Muscle of arm (tissue), 12 donors: Measurements from ENCODE around the gene PAN3. TPM values are rescaled to one million over a fixed set of nuclear protein-coding genes. Genes with fewer than 3 reads are reported as not detected.

Source experiments
- DNase-seq: peaks from one replicate; pipeline ENCODE4 v3.0.0-alpha.2; 2013
- polyA plus RNA-seq, 12 donors: library from polyadenylated mRNA; unstranded; fragments of 120-200 nt; gene quantifications; one replicate each; pipeline ENCODE4 v1.2.1, GENCODE V29; 2013; ENCODE audit not compliant: insufficient read length in 12 of 12

The PAN3 gene
- polyA plus RNA-seq, 12 donors, result 18.8 to 34.4 (median 25.1) TPM; not detected in 1

GRCh38 chr13:28299916-28300315, 161.6 kb downstream of the PAN3 start:
- no peak for DNase-seq

GRCh38 chr13:28301839-28302238, 163.5 kb downstream of the PAN3 start:
- no peak for DNase-seq

DNA sequence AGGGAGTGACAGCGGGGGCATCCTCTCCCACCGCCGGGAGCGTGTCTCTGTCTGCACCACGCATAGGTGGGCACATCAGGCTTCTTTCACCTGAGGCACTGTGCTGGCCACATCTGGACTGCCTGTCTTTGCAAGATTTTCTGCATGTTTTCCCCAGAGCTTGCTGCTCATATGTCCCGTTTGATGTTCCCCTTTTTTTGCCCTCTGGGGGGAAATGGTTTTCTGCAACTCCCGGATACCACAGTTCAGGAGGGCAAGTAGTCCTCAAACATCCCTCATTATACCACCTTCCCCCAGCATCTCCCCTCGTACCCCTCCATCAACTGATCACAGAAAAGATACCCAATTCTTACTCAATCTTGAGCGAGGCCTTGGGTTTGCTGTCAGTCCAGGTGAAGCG, 168.0 kb downstream of the PAN3 start:
- no peak for DNase-seq

DNA sequence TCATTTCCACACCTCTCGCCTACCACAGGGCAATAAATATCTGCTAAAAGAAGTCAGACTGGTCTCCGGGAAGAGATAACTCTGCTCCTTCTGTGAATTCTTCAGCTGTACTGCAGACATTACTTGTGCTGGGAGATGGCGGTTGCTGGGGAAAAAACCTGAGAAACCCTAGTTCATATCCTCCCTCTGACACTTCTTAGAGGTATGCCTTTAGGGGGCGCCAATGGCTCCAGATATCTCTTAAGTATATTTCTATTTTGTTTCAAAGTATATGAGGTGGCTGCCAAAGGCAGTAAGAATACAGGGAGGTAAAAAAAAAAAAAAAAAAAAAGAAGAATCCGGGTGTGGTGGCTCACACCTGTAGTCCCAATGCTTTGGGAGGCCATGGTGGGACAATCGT, 175.2 kb downstream of the PAN3 start:
- no peak for DNase-seq

- no peak for DNase-seq
These were observed 176.5 kb downstream of the PAN3 start for GRCh38 chr13:28314879-28315278.

DNA sequence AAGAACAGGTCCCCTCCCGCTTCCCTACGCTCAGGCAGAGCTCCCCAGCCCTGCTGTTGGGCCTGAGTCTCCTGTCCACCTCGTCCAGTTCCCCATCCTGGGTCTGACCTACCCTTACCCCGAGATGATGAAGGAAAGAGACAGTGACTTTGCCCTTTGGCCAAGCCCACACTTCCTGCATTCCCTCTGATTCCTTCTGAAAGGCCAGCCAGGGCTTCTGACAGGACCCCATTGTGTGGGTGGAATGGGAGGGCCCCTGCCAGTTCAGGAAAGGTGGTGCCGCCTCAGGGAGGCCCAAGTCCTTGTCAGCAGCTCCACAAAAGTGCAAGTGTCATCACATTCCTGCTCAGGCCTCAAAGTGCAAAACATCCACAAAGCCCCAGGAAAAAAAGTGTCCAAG, 177.8 kb downstream of the PAN3 start:
- no peak for DNase-seq

DNA sequence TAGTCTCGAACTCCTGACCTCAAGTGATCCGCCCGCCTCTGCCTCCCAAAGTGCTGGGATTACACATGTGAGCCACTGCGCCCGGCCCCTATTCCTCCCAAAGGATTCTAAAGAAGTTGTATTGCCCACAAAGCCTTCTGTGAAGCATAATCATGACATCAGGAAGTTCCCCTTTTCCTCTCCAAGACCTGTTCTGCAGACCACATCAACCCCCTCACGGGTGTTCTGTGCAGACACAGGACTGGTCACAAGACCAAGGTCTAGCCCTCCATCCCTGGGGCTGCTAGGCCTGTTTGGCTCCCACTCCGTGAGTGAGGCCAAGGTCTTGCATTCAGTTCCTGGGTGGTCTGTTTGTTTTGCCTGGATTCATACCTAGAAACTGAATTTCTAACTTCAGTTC, 178.5 kb downstream of the PAN3 start:
- DNase-seq, result no peak

GRCh38 chr13:28318496-28318895, 180.2 kb downstream of the PAN3 start:
- peak; percentile 49 for DNase-seq

DNA sequence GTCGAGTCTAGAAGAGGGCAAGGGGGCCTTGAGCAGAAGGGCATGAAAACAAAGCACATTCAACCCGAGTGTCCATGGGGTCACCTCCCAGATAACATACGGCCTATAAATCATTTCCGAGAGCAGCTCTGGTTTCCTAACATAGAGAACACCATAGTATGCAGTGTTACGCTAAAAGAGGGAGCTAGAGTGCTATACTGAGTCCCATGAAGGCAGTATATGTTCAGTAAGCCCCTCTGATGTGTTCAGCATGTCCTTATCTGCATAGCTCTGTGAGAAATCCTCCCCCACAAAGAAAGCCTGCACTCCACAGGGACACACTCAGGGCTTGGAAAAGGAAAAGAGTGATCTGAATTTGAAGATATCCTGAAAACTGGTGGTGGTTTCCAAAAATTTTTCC, 181.2 kb downstream of the PAN3 start:
- no peak for DNase-seq

DNA sequence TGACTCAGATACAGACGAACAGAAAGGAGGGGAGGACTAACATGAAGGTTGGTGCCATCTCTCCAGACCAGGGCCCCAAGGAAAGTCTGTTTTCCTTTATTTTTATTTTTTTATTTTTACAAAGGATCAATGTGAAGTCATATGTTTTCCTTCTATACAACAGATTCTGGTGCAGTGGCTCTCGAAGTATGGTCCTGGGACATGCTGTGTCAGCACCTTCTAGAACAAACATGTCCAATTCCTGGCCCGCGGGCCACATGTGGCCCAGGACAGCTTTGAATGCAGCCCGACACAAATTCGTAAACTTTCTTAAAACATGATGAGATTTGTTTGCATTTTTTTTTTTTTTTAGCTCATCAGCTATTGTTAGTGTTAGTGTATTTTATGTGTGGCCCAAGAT, 181.9 kb downstream of the PAN3 start:
- DNase-seq, result no peak

DNA sequence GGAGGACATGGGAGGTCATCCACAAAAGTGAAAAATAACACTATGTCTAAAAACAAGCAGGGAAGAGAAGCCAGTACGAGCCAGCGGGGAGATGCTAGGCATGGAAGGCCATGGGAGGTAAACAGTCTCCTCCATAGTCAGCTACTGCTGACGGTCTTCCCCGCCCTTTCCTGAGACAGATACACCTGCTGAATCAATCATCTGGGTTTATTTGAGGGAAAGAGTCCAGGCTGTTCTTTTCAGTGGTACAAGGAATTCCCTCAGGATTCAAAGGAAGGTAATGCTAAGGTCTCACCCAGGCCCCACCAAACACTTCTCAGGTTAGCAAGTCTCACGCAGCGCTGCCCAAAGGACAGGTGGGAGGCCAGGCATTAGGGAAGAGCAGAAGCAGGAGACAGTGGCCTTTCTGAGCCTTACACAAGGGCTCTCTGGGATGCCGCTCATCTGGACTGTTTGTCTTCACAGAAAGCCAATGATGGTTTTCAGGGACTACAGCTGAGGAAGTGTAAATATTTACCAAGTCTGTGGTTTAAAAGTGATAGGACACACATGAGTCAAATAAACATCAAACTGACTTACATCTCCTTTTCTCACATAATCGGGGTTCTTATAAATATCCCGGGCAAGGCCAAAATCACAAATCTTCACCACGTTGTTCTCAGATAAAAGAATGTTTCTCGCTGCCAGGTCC, 182.7 kb downstream of the PAN3 start:
- DNase-seq, result no peak

DNA sequence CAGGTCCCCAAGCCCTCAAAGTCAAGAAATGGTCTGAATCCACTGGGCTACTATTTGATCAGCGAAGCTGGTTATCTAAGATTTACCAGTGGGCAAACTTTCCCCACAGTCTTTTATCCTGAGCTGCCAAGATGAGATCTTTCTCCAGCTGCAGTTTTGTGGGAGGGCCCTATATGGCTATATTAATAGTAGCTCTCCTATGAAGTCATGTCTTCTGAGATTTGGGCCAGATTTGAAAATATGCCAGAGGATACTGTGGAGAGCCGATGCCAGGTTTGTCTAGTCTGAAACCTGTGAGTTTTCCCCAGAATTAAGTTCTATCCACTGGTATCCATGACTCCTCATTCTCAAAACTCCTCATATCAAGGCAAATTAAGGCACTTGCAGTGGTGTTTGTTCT, 183.4 kb downstream of the PAN3 start:
- DNase-seq, result no peak

- no peak for DNase-seq
These were observed 184.0 kb downstream of the PAN3 start for GRCh38 chr13:28322256-28322905.

DNA sequence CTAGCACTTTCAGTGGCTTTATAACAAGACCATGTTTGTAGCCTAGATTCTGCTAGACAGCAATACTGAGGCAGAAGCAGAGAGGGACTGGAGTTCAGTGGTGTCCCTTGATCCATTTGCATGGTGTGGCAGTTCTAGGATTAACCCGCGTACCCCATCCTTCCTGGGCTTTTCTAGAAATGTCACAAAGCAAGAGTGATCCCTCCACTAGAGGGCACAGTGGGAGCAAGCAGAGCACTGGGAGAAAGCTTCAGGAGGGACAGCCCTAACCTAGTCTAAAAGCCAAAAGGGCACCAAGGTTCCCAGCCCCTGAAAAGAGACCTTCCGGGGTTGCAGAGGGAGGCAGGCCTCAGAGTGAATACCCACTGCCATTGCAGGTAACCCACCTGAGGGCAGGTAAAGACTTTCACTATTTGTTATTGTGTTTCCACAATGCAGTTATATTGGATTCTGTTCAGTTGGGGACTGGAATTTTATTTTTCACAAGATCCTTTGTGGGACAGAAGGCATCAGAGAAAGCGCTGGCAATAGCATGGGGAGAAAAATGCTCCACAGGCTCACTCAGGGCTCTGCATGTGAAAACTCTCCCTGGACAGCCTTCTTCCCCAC, 185.9 kb downstream of the PAN3 start:
- no peak for DNase-seq

DNA sequence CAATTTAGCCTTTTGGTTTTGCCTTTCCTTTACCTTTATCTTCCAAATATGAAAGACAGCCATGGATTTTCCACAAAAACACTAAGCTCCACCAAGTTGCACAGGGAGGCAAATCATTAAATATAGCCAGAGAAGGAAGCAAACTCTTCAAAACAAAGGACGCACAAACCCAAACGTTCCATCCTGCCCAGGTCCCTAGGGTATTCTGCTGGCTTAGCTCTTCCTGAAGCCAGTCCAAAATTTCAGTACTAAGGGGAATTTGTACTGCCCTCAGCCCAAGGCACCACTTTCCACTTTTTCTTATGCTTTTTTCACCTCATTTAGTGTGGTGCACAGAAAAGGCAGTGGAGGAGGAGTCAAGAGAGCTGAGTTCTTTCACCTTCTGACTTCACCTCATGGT, 186.7 kb downstream of the PAN3 start:
- no peak for DNase-seq

GRCh38 chr13:28326056-28326455, 187.7 kb downstream of the PAN3 start:
- no peak for DNase-seq

DNA sequence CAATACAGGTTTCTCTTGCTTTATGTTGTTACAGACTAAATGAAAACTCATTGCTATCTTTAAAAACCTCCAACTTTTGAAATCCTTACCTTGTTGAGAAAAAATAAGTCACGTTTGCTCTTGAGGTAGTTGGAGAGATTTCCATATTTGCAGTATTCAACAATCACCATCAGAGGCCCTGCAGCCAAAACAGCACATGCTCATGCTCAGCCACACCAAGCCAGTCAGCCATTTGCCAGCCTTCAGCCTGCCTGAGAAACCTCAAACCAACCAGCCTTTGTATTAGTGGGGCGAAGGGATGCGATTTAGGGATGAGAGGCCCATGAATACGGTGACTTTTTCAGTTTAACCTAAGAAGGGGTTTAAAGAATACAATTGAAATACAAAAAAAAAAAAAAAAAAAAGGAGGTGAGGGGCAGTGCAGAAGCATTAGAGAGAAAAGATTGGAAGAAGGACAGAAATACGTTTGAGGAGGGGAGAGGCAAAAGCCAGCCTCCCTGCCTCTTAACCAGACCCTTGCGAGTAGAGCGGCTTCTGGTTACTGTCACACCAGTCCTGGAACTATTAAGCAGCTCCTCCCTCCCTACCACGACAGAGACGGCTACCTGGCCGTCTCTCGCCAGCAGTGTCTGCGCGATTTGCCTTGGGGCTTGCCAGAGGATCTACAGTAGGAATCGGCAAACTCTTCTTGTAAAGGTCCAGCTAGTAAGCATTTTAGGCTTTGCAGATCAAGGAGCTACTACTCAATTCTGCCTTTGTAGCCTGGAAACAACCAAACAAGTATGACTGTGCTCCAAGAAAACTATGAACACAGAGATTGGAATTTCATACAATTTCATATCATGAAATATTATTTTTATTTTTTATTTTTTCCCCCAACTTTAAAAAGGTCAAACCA, 189.3 kb downstream of the PAN3 start:
- DNase-seq, result no peak

- DNase-seq, result no peak
These were observed 189.9 kb downstream of the PAN3 start for GRCh38 chr13:28328271-28328607.

- no peak for DNase-seq
These were observed 191.2 kb downstream of the PAN3 start for GRCh38 chr13:28329395-28330158.

GRCh38 chr13:28333204-28333881, 195.0 kb downstream of the PAN3 start:
- DNase-seq, result no peak

GRCh38 chr13:28336193-28336657, 197.9 kb downstream of the PAN3 start:
- DNase-seq, result no peak
